HG03280 (cell line): ENCODE measurements around the gene VPREB3.

ENCODE experiments used
- ATAC-seq: cut with Tn5 transposase; IDR thresholded peaks from one replicate; pipeline ENCODE4 v1.9.1; 2021; ENCODE audit warnings: mild to moderate bottlenecking, moderate library complexity; ENCODE audit not compliant: unreplicated experiment

VPREB3 gene, protein sequence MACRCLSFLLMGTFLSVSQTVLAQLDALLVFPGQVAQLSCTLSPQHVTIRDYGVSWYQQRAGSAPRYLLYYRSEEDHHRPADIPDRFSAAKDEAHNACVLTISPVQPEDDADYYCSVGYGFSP

GRCh38 chr22:23754220-23754919 lies at the start of gene VPREB3:
VPREB3 (minus strand) TSS chr22:23754425; CDS start chr22:23754363, 62 bp downstream.
- ATAC-seq = no peak

DNA sequence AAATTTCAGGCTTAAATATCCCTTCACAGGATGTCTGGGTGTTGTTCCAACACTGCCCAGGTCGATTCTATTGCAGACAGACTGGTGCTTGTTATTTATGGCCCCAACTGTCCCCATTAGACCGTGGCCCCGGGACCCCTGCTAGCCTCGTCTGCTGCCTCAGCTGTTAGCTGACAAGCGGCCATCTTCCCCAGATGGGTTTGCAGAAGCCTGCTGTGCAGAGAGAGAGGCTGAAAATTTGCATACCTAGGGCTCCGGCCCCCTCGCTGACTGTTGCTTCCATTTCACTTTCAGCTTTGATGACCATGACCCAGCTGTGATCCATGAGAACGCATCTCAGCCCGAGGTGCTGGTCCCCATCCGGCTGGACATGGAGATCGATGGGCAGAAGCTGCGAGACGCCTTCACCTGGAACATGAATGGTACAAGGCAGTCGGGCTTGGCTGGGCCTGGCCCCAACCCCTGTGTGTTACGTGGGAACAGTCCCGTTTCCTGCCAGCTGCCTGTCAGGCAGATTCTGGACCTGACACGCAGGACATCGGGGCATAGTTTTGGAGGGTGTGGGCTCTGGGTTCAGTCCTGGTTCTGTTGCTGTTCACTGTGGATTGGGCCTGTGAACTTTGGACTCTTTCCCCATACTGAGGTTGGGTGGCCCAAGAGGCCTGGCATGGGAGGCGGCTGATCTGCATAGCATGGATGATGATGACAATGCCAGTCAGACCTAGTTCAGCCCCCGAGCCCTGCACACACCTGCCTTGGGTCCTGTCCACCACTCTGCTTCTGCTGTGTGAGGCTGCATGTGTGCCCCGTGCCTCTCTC lies 49.0 kb upstream of the VPREB3 start:
- no peak for ATAC-seq

DNA sequence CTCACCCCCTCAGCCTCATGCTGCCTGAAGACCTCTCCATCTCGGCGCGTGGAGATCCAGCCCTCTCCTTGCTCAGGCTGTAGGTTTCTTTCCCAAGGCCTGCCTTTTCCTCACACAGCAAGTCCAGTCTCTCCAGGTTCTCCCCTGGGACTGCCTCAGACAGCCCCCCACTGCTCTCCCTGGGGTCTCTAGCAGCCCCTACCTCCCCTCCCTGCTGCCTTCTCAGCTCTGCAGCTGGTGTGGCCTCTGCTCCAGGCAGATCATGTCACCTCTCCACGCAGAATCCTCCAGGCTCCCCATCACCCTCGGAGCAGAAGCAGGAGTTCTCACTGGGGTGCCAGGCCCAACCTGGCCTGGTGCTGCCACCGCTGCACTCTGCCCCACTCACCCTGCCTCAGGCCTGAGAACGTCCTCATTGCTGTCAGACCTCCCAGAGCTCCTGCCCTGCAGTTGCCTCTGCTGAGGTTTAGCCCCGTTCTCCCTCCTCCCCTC lies 47.7 kb upstream of the VPREB3 start:
- ATAC-seq = no peak

- ATAC-seq = no peak
Measured at GRCh38 chr22:23801238-23801821, 47.1 kb upstream of the VPREB3 start.

DNA sequence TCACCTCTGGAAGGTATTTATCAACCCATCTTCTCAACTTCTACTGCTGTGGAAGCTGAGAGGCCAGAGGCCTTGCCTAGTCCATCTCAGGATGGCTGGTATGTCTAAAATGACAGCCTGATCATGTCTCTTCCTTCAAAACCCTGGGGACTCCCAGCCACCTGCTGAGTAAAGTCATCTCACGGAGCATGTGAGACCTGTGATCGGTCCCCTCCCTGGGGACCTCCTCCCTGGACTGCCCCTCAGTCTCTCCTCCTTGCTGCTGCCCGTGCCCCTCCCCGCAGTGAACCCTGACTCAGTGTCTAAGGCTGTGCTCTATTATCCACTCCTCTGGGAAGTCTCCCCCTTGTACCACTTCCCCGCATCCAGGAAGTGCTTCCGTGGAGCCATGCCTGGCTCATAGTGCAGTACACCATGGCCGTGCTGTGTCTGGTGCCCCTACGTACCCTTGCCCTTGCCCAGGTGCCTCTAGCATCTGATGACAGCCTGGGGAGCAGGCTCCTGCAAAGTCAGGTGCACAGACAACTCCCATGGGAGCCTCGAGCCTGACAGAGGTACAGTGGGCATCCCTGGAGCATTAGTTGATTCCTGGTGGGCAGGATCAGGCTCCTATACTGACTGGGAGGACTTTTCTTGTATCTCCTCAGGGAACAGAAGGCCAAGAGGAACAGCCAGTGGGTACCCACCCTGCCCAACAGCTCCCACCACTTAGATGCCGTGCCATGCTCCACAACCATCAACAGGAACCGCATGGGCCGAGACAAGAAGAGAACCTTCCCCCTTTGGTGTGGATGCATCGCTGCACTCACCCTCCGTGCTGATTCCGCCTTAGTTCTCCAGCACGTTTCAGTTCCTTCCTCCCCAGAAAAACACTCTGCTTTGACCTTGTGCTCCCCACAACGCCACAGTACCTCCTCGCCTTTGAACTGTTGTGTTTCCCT lies 46.3 kb upstream of the VPREB3 start:
- no peak for ATAC-seq

GRCh38 chr22:23796461-23796860 lies 42.2 kb upstream of the VPREB3 start:
- ATAC-seq = no peak

DNA sequence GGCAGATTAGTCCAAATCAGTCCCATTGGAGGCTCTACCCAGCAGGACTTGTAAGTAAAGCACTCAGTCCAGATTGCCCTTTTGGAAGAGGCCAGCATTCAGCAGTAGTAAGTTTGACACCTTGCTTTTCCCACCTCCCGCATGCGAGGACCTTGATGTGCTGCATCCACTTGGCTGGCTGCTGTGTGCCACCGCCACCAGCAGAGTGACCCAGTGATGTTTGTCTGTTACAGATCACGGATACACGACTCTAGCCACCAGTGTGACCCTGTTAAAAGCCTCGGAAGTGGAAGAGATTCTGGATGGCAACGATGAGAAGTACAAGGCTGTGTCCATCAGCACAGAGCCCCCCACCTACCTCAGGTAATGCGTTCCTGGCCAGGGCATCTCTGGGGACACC lies 39.1 kb upstream of the VPREB3 start:
- no peak for ATAC-seq

DNA sequence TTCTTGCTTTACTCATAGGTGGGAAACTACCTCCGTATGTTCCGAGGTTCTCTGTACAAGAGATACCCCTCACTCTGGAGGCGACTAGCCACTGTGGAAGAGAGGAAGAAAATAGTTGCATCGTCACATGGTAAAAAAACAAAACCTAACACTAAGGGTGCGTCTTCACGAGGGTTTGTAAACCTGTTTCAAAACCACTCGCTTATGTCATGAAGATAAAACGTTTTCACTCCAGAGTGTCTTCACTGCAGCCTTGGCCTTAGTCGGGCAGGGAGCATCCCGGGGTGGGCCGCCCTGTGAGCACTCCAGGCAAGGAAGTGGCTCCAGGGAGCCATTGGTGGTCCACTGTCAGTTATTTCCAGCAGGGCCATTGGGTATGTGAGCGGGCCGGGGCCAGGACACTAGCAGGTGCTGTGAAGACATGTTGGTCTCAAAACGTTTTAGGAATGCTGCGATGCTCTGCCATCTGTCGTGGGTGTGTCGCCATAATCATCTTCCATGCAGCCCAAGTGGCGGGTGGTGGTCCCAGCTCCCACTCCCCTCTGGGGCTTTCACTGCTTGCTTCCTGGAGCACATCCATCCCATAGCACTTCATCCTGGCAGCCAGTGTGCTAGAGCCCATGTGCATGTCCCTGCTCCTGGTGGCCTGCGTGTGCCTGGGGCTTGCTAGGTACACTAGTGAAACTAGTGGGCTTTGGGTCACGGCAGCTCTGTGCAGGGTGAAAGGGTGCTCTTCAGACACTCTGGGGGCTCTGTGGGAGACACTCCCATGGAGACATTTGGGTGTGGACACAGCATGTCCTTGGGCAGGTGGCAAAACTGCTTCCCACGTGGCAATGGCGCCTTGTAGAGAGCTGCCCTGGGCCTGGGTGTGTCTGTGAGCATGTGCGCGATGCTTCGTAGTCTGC lies 37.8 kb upstream of the VPREB3 start:
- no peak for ATAC-seq

GRCh38 chr22:23790819-23791737 lies 36.9 kb upstream of the VPREB3 start:
- ATAC-seq = no peak

- ATAC-seq = no peak
Measured at GRCh38 chr22:23789638-23790037, 35.4 kb upstream of the VPREB3 start.

DNA sequence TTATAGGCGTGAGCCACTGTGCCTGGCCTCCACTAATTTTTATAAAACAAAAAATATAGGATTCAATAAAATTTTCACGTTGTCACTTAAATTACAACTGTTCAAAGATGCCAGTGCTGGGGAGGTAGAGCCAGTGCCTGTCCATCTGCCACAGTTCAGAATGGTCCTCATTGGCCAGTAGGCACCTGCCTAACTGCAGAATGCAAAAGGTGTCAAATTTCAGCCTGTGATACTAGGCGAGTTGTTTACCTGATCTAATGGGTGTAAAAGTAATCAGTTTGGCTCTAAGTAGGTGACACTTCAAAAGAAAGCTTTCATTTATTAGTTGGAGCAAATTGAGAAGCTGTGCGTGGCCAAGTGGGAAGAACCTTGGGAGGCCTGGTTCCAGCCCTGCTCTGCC lies 34.9 kb upstream of the VPREB3 start:
- ATAC-seq = no peak

- ATAC-seq = no peak
Measured at GRCh38 chr22:23787910-23788309, 33.7 kb upstream of the VPREB3 start.

DNA sequence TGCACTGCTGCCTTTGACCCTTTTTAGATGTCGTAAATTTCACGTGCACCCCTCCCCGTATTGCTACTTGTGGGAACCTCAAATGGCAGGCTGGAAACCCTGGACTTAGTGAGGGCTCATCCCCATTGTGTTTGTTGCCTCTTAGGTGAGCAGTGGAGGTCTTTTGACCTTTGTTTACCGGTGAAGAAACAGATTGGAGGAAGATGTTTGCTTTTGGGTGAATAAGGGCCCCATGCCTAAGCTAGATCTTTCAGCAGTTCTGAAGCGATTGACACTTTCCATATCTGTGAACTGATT lies 33.3 kb upstream of the VPREB3 start:
- no peak for ATAC-seq

GRCh38 chr22:23786752-23787599 lies 32.8 kb upstream of the VPREB3 start, which contains the start of gene SMARCB1:
SMARCB1 (plus strand) TSS chr22:23786966; CDS start chr22:23787170, 204 bp downstream.
- ATAC-seq = peak; percentile 70

- ATAC-seq = no peak
Measured at GRCh38 chr22:23786261-23786710, 32.1 kb upstream of the VPREB3 start.

DNA sequence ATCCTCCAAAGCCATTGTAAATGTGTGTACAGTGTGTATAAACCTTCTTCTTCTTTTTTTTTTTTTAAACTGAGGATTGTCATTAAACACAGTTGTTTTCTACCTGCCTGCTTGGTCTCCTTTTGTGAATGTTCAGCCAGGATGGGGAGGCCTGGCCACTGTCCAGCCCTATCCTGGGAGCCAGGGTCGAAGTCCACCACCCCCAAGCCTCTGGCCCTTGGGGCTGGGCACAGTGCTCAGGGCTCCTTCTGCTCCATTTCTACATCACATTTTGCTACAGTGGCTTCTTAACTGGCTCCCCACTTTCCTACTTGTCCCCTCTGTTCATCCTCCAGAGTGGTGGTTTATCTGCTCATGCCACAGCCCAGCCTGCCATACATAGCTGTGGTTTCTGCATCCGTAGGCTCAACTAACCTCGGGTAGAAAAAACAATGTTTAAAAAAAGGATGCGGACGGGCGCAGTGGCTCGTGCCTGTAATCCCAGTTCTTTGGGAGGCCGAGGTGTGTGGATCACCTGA lies 30.0 kb upstream of the VPREB3 start:
- ATAC-seq = no peak
